Measurements from ENCODE around the gene ARHGAP15. TPM values are rescaled to one million over a fixed set of nuclear protein-coding genes. Genes with fewer than 3 reads are reported as not detected.

The ARHGAP15 gene
- total RNA-seq, 4 donors from 2014 or later, result 1.2 to 6.0 (median 3.4) TPM

GRCh38 chr2:143710196-143710595 lies 581.0 kb downstream of the ARHGAP15 start:
- Histone ChIP-seq H3K27me3 (no peaks in the 10 kb centered on the region), H3K9me3 (no peaks in the 10 kb centered on the region), H3K4me3 (no peak overlapping the region), H3K36me3 (no peaks in the 10 kb centered on the region), H3K27ac (no peak overlapping the region), H3K4me1 (peaks cover 3% of the 10 kb centered on the region)
- DNase-seq (ENCODE audit: low spot score in 2 of 2), result no peak
- TF ChIP-seq EP300 (IDR thresholded peaks at IDR 0.05), result no peak
- TF ChIP-seq POLR2A (IDR thresholded peaks at IDR 0.05), result no peak
- TF ChIP-seq POLR2AphosphoS5 (IDR thresholded peaks at IDR 0.05), result no peak
- TF ChIP-seq CTCF (IDR thresholded peaks at IDR 0.05), result no peak
- WGBS, result 90% methylated on average over 4 of the region's 4 CpGs

- Histone ChIP-seq H3K4me3 (no peak overlapping the region), H3K27me3 (no peaks in the 10 kb centered on the region), H3K9me3 (no peaks in the 10 kb centered on the region), H3K4me1 (no peaks in the 10 kb centered on the region), H3K36me3 (no peaks in the 10 kb centered on the region), H3K27ac (no peak overlapping the region)
- 96% methylated on average over 2 of the region's 2 CpGs for WGBS
- no peak for TF ChIP-seq EP300 (IDR thresholded peaks at IDR 0.05)
- no peak for TF ChIP-seq POLR2AphosphoS5 (IDR thresholded peaks at IDR 0.05)
- no peak for TF ChIP-seq CTCF (IDR thresholded peaks at IDR 0.05)
- TF ChIP-seq POLR2A (IDR thresholded peaks at IDR 0.05), result no peak
- DNase-seq (ENCODE audit: low spot score in 2 of 2), result no peak
These were observed 581.7 kb downstream of the ARHGAP15 start for GRCh38 chr2:143710879-143711278.

- no peak for DNase-seq (ENCODE audit: low spot score in 2 of 2)
- H3K4me3 ChIP-seq, result no peak overlapping the region
- H3K4me1 ChIP-seq, result peaks cover 3% of the 10 kb centered on the region
- H3K36me3 ChIP-seq, result no peaks in the 10 kb centered on the region
- no peak overlapping the region for H3K27ac ChIP-seq
- no peaks in the 10 kb centered on the region for H3K9me3 ChIP-seq
- WGBS, result 26% methylated on average over 1 of the region's 1 CpG
- TF ChIP-seq POLR2A (IDR thresholded peaks at IDR 0.05) (no peak), CTCF (IDR thresholded peaks at IDR 0.05) (no peak), POLR2AphosphoS5 (IDR thresholded peaks at IDR 0.05) (no peak), EP300 (IDR thresholded peaks at IDR 0.05) (no peak)
- no peaks in the 10 kb centered on the region for H3K27me3 ChIP-seq
These were observed 587.3 kb downstream of the ARHGAP15 start for GRCh38 chr2:143716522-143716921.

- WGBS, result 34% methylated on average over 6 of the region's 6 CpGs
- no peak for DNase-seq (ENCODE audit: low spot score in 2 of 2)
- no peak for TF ChIP-seq POLR2AphosphoS5 (IDR thresholded peaks at IDR 0.05)
- TF ChIP-seq POLR2A (IDR thresholded peaks at IDR 0.05), result no peak
- no peak for TF ChIP-seq EP300 (IDR thresholded peaks at IDR 0.05)
- no peak for TF ChIP-seq CTCF (IDR thresholded peaks at IDR 0.05)
- H3K4me1 ChIP-seq, result peaks cover 3% of the 10 kb centered on the region
- no peaks in the 10 kb centered on the region for H3K36me3 ChIP-seq
- no peak overlapping the region for H3K4me3 ChIP-seq
- H3K9me3 ChIP-seq, result no peaks in the 10 kb centered on the region
- no peaks in the 10 kb centered on the region for H3K27me3 ChIP-seq
- H3K27ac ChIP-seq, result no peak overlapping the region
These were observed 587.8 kb downstream of the ARHGAP15 start for GRCh38 chr2:143717053-143717452.

- Histone ChIP-seq H3K9me3 (no peaks in the 10 kb centered on the region), H3K27ac (no peak overlapping the region), H3K36me3 (no peaks in the 10 kb centered on the region), H3K4me3 (no peak overlapping the region), H3K4me1 (peaks cover 3% of the 10 kb centered on the region), H3K27me3 (no peaks in the 10 kb centered on the region)
- no peak for TF ChIP-seq EP300 (IDR thresholded peaks at IDR 0.05)
- no peak for TF ChIP-seq POLR2AphosphoS5 (IDR thresholded peaks at IDR 0.05)
- TF ChIP-seq POLR2A (IDR thresholded peaks at IDR 0.05), result no peak
- TF ChIP-seq CTCF (IDR thresholded peaks at IDR 0.05), result no peak
- DNase-seq (ENCODE audit: low spot score in 2 of 2), result no peak
- WGBS, result 60% methylated on average over 10 of the region's 10 CpGs
These were observed 588.4 kb downstream of the ARHGAP15 start for GRCh38 chr2:143717536-143718168.

Measured in suprapubic skin (tissue), 4 donors.